ENCODE measurements around the gene SPEM3.

DNA sequence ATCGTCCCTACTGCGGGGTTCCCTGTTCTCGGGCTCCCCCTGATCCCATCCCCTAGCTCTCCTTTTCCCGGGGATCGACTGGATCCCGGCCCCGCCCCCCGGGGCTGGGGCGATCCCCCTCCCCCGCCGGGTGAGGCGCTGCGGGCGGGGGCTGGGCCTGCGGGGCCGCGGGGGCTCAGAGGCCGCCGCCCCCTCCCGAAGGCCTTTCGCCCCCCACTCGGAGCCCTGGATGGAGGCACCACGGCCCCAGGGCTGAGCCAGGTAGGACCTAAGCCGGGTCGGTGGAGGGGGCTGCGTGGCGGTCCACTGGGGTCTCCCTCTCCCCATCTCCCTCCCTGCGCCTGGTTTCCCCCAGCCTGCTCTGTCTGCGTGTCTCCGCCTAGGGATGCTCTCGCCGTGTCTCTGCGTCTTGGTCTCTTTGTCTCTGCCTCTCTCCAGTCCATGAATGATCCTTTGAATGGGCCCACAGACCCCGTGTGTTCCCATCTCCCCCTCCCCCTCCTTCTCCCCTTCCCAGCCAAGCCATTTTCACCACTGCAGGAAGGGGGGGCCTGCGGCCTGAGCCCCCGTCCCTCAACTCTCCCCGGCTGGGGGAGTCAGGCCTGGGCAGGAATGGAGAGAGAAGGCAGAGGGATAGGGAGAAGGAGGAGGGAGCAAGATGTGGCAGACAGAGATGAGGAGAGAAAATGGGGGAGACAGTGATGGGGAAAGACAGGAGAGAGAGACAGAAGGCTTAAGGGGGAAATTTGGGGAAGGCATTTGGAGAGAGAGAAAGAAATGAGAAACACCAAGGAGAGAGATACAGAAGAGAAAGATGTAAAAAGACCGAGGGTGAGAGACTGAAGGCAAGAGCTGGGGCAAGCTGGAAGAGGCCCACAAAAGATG lies 23.1 kb upstream of the SPEM3 start:
- TF ChIP-seq, protein P1, sequence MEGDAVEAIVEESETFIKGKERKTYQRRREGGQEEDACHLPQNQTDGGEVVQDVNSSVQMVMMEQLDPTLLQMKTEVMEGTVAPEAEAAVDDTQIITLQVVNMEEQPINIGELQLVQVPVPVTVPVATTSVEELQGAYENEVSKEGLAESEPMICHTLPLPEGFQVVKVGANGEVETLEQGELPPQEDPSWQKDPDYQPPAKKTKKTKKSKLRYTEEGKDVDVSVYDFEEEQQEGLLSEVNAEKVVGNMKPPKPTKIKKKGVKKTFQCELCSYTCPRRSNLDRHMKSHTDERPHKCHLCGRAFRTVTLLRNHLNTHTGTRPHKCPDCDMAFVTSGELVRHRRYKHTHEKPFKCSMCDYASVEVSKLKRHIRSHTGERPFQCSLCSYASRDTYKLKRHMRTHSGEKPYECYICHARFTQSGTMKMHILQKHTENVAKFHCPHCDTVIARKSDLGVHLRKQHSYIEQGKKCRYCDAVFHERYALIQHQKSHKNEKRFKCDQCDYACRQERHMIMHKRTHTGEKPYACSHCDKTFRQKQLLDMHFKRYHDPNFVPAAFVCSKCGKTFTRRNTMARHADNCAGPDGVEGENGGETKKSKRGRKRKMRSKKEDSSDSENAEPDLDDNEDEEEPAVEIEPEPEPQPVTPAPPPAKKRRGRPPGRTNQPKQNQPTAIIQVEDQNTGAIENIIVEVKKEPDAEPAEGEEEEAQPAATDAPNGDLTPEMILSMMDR (IDR thresholded peaks at IDR 0.05; ENCODE audit: insufficient read depth, low read length, poor library complexity, severe bottlenecking) = no peak
- TF ChIP-seq EZH2phosphoT487 (conservative IDR thresholded peaks at IDR 0.05; ENCODE audit: low read length) = no peak

Data from SU-DHL-6 (cell line).